ENCODE results near the gene ATP1A3.
"Not testable (repeated sequence)": the region's sequence is repeated elsewhere in the genome, so short reads cannot be mapped to it uniquely, and the experiment has no call there.

The ATP1A3 gene

GRCh38 chr19:41957161-41957837 lies 36.7 kb downstream of the ATP1A3 start:
- Histone ChIP-seq H3K4me3 (no peak overlapping the region), H3K27ac (peak overlapping the region in 6 of 21 experiments; percentile 25 to 95 (median 90))

- Histone ChIP-seq H3K27ac (no peak overlapping the region), H3K4me3 (no peak overlapping the region)
Observed at GRCh38 chr19:41956621-41957020, 37.4 kb downstream of the ATP1A3 start.

- no peak overlapping the region for H3K27ac ChIP-seq
- no peak overlapping the region for H3K4me3 ChIP-seq
Observed at GRCh38 chr19:41955521-41955920, 38.5 kb downstream of the ATP1A3 start.

DNA sequence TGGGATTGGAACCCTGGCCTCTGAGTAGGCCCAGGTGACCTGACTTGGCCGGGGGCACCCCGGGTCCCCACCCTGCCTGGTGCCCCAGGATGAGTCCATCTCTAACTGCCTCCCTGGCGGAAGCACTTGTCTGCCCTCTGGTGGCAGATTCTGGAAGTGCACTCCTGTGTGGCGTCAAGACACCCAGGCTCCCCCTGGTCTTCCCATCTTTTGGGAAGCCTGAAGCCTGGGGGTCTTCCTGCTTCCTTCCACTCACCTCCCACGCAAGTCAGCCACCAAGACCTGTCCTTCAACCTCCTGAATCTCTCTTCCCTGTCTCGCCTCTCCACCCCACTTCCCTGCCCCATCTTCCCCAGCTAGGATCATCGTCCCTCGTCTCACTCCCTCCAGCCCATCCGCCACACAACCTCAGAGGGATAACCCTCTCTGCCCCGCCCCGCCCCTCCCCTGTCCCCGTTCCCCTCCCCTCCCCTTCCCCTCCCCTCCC lies 42.3 kb downstream of the ATP1A3 start:
- Histone ChIP-seq H3K4me3 (no peak overlapping the region), H3K27ac (no peak overlapping the region)

GRCh38 chr19:41947091-41947490 lies 46.9 kb downstream of the ATP1A3 start:
- no peak overlapping the region for H3K27ac ChIP-seq
- H3K4me3 ChIP-seq = no peak overlapping the region

GRCh38 chr19:41945135-41945766 lies 48.8 kb downstream of the ATP1A3 start:
- H3K4me3 ChIP-seq = no peak overlapping the region
- peak overlapping the region in 6 of 21 experiments; percentile 8 to 52 (median 24) for H3K27ac ChIP-seq

DNA sequence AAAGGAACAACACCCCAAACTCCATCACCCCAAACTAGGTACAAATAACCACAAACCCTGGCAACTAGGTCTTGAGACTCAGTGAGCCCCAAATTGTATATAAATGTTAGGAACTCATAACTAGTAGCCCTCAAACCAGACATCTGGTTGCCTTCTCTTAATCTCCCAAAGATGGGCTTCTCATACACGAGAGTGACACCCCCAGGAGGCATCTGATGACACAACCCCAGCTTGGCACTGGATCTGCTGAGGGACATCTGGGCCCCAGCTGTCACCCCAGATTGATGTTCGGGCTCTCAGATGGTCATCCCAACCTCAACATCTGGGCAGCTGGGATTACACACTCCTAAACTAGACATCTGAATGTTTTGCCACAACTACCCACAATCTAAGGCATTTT lies 49.7 kb downstream of the ATP1A3 start:
- Histone ChIP-seq H3K27ac (peak overlapping the region in 2 of 21 experiments; percentile 8 to 21), H3K4me3 (no peak overlapping the region)

GRCh38 chr19:41941410-41942202 lies 52.4 kb downstream of the ATP1A3 start:
- Histone ChIP-seq H3K27ac (no peak overlapping the region), H3K4me3 (peak overlapping the region in 1 of 7 experiments; percentile 43)

- H3K27ac ChIP-seq = peak overlapping the region in 12 of 21 experiments; percentile 3 to 82 (median 56)
- peak overlapping the region; percentile 30 to 49 (median 43) for H3K4me3 ChIP-seq
Observed at GRCh38 chr19:41940731-41941409, 53.2 kb downstream of the ATP1A3 start.

DNA sequence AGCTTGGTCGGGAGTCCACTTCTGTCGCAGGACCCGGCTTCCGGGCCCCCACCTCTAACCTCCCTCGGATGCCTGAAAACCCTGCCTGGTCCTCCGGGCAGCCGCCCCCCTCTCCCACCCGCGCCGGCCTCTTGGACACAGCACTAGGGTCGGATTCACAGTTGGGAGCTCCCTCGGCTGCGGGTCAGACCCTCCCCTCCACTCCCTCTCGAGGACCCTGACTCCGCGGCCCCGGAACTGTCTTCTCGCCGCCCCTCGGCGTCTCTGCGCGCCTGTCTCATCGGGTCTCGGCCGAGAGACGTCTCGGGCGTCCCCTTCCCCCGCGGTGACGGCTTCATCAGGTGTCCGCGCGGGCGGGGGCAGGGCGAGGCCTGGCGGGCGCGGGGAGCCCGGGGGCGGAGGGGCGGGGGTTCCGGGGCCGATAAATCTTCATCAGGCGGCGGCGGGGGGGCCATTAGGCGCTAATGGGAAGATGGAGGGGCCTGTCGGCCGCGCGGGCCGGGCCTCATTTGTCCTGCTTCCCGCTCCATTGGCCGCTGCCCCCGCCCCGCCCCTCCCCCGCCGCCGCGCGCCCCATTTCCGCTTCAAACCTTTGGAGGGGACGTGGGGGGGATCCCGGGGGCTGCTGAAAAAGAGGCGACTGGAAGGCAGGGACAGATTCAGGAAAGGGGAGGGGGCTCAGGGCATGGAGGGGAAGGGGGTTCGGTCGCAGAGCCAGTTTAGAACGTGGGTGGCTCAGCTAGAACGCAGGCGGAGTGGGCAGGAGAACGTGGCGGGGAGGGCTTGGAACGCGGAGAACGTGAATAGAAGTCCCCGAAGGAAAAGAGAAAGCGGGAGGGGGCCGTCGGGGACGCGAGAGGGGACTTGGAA lies 53.9 kb downstream of the ATP1A3 start:
- Histone ChIP-seq H3K4me3 (peak overlapping the region; percentile 30 to 49 (median 43)), H3K27ac (peak overlapping the region in 17 of 21 experiments; percentile 3 to 82 (median 51))

- H3K27ac ChIP-seq, H3K4me3 ChIP-seq: not testable (repeated sequence)
Observed at GRCh38 chr19:41939209-41939608, 54.8 kb downstream of the ATP1A3 start.

DNA sequence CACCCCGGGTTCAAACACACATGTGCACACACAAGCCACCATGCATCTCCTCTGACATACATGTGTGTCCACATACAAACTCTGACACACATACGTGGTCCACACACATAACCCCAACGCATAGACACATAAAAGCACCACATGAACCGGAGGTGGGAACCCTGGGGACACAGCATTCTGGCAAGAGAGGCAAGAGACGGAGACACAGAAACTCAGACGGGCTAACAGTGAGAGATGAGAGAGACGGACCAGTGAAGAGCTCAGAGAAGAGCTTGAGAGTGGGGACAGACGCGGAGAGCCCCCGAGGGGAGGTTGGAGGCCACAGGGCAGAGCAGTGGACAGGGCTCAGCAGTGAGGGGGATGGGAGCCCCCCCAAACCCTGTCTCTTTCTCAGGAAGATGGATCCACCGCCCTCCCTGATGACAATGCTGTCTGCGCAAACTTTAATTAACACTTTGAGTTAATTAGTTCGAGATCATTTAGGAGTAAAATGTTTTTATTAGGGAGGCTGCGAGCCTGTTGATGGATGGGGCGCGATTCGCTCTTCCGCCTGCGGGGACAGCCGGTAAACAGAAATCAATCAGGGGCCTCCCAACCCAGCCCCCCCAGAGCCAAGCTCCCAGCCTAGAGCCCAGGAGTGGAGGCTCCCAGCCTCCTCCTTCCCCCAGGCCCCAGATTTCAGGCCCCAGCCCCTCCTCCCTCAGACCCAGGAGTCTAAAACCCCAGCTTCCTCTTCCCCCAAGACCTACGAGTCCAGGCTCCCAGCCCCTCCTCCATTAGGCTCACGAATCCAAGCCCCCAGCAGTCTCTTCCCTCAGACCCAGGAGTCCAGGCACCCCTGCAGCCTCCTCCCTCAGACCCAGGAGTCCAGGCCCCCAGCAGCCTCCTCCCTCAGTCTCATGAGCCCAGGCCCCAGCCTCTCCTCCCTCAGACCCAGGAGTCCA lies 56.2 kb downstream of the ATP1A3 start:
- H3K27ac ChIP-seq = peak overlapping the region in 1 of 21 experiments; percentile 79
- H3K4me3 ChIP-seq = no peak overlapping the region

DNA sequence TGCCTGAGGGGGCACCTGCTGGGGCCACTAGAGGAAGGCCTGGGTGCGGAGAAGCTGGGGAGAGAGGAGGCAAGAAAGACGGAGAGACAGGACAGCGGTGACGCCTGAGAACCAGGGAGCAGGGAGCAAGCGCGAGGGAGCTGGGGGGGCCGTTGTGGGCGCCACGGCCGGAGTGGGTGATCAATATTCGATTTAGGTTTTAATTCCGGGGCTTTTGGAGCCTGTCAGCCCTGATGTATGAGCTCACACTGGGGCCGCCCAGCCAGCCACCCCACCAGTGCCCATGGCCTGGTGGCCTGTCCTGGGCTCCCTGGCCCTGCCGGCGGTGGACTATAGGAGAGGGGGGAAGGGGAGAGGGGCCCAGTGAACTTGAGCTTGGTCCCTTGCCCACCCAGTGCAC lies 57.1 kb downstream of the ATP1A3 start:
- H3K4me3 ChIP-seq = no peak overlapping the region
- H3K27ac ChIP-seq = peak overlapping the region in 1 of 21 experiments; percentile 79

- H3K4me3 ChIP-seq = no peak overlapping the region
- H3K27ac ChIP-seq = peak overlapping the region in 1 of 21 experiments; percentile 79
Observed at GRCh38 chr19:41936416-41936850, 57.6 kb downstream of the ATP1A3 start.

GRCh38 chr19:41935760-41936415 lies 58.1 kb downstream of the ATP1A3 start:
- peak overlapping the region in 2 of 21 experiments; percentile 6 to 79 for H3K27ac ChIP-seq

DNA sequence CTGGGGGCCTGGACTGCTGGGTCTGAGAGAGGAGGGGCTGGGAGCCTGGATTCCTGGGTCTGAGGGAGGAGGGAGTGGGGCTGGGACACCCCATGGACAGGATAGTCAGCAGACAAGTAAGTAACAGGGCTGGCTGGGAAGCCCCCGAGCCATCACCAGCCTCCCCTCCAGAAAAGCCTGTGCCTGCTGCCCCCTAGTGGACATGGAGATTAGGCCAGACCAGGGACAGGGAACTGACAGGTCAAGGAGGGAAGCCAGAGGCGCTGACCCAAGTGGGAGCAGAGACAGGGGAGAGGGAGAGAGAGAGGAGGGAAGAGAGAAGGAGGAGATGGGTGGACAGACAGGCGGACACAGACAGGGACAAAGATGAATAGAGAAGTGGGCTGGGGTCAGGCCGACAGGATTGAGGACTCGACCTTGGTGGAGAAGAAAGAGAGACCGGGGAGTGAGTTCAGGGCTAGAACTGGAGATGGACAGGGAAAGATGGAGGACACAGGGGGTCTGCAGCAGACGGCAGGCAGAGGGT lies 59.1 kb downstream of the ATP1A3 start:
- Histone ChIP-seq H3K27ac (no peak overlapping the region), H3K4me3 (no peak overlapping the region)

More at GRCh38 chr19:41935760-41936415, 58.1 kb downstream of the ATP1A3 start:
- no peak overlapping the region for H3K4me3 ChIP-seq

All from skin epidermis (tissue), 12 donors.